Endodermal cell (in vitro differentiated cells): ENCODE data around the gene MYLK4. TPM values are rescaled to one million over a fixed set of nuclear protein-coding genes. Genes with fewer than 3 reads are reported as not detected.

Source experiments
- DNase-seq: peaks from one replicate; pipeline ENCODE4 v3.0.0-alpha.2; 2017
- H3K27ac ChIP-seq: 2 replicates; pipeline ENCODE4 v1.5.1; 2013; ENCODE audit warnings: mild to moderate bottlenecking, low read depth, low read length, moderate library complexity
- H3K27me3 ChIP-seq: 2 replicates; pipeline ENCODE4 v1.6.1; 2013; ENCODE audit warnings: mild to moderate bottlenecking, low read length, moderate library complexity; ENCODE audit not compliant: insufficient read depth, control insufficient read depth, poor library complexity, severe bottlenecking
- H3K36me3 ChIP-seq: 2 replicates; pipeline ENCODE4 v1.7.0; 2013; ENCODE audit warnings: mild to moderate bottlenecking, low read length, moderate library complexity; ENCODE audit not compliant: control insufficient read depth, insufficient read depth
- H3K4me1 ChIP-seq: one replicate; pipeline ENCODE4 v1.7.0; 2013; ENCODE audit warnings: low read length; ENCODE audit not compliant: control insufficient read depth, insufficient read depth
- H3K4me3 ChIP-seq: 2 replicates; pipeline ENCODE4 v1.5.1; 2013; ENCODE audit warnings: mild to moderate bottlenecking, low read length, moderate library complexity
- H3K9ac ChIP-seq: 2 replicates; pipeline ENCODE4 v1.6.1; 2013; ENCODE audit warnings: mild to moderate bottlenecking, low read length, moderate library complexity; ENCODE audit not compliant: poor library complexity, severe bottlenecking; ENCODE audit errors: extremely low read depth
- H3K9me3 ChIP-seq: 2 replicates; pipeline ENCODE4 v1.6.1; 2013; ENCODE audit warnings: mild to moderate bottlenecking, low read length, moderate library complexity; ENCODE audit not compliant: control insufficient read depth
- H3K27ac Mint-ChIP-seq: 2 replicates; pipeline ENCODE4 v1.8.0; 2020; ENCODE audit warnings: mixed read lengths
- H3K27me3 Mint-ChIP-seq: 2 replicates; pipeline ENCODE4 v1.8.0; 2021; ENCODE audit warnings: mild to moderate bottlenecking, mixed read lengths; ENCODE audit not compliant: insufficient read depth
- H3K36me3 Mint-ChIP-seq: 2 replicates; pipeline ENCODE4 v1.8.0; 2020; ENCODE audit warnings: low read depth, mixed read lengths
- H3K4me1 Mint-ChIP-seq: 2 replicates; pipeline ENCODE4 v1.8.0; 2020; ENCODE audit warnings: mixed read lengths
- H3K4me3 Mint-ChIP-seq: 2 replicates; pipeline ENCODE4 v1.8.0; 2020; ENCODE audit warnings: mild to moderate bottlenecking, moderate library complexity, mixed read lengths
- H3K9me3 Mint-ChIP-seq: 2 replicates; pipeline ENCODE4 v1.8.0; 2020; ENCODE audit warnings: mild to moderate bottlenecking, mixed read lengths
- CTCF ChIP-seq: fragments of 200-600 bp; sonication (generic); conservative IDR thresholded peaks from 2 replicates; pipeline ENCODE4 v1.5.0; 2021; ENCODE audit warnings: antibody characterized with exemption, mild to moderate bottlenecking
- WGBS, 2 experiments: methylation state at CpG; one replicate each; pipeline versions ENCODE4 v1.1.5 to v1.1.7; 2013; ENCODE audit warnings: missing lambda C conversion rate in 2 of 2, mixed read lengths in 1 of 2; ENCODE audit not compliant: insufficient coverage in 1 of 2, insufficient read length in 1 of 2; 5-methylcytosine and 5-hydroxymethylcytosine counted together
- total RNA-seq, 2 donors: library from RNA; stranded (reverse); fragmentation: NEBNext Ultra II Directional in 1 of 2; extraction: Animal tissue kit (Norgen Biotek cat#: 25700) in 1 of 2; gene quantifications; 2 replicates in 1 of 2; 3 replicates in 1 of 2; pipeline ENCODE4 v1.2.1, GENCODE V29; 2021

The MYLK4 gene
- total RNA-seq, 2 donors from 2014 or later: 0.18 to 0.20 TPM

GRCh38 chr6:2792330-2793110, 41.8 kb upstream of the MYLK4 start:
- Histone ChIP-seq H3K27ac (no peak overlapping the region), H3K4me3 (no peak overlapping the region), H3K9me3 (no peaks in the 10 kb centered on the region), H3K27me3 (no peaks in the 10 kb centered on the region), H3K9ac (no peak overlapping the region), H3K4me1 (no peaks in the 10 kb centered on the region), H3K36me3 (peaks cover 7% of the 10 kb centered on the region)
- Mint-ChIP-seq H3K4me1 (peaks cover 8% of the 10 kb centered on the region), H3K27me3 (no peaks in the 10 kb centered on the region), H3K4me3 (no peak overlapping the region), H3K27ac (no peak overlapping the region), H3K36me3 (peaks cover 10% of the 10 kb centered on the region), H3K9me3 (no peaks in the 10 kb centered on the region)
- no peak for DNase-seq
- 95 to 99% methylated on average over 12 to 17 of the region's 17 CpGs for WGBS, 2 experiments
- TF ChIP-seq CTCF: no peak

GRCh38 chr6:2791450-2791974, 40.8 kb upstream of the MYLK4 start:
- no peak overlapping the region for H3K4me3 ChIP-seq
- Mint-ChIP-seq H3K4me3 (no peak overlapping the region), H3K4me1 (peaks cover 8% of the 10 kb centered on the region), H3K27me3 (no peaks in the 10 kb centered on the region), H3K27ac (no peak overlapping the region), H3K9me3 (no peaks in the 10 kb centered on the region), H3K36me3 (peaks cover 17% of the 10 kb centered on the region)
- 88 to 100% methylated on average over 1 to 4 of the region's 4 CpGs for WGBS, 2 experiments
- no peaks in the 10 kb centered on the region for H3K9me3 ChIP-seq
- no peak for TF ChIP-seq CTCF
- DNase-seq: no peak
- peaks cover 11% of the 10 kb centered on the region for H3K36me3 ChIP-seq
- H3K9ac ChIP-seq: no peak overlapping the region
- H3K27me3 ChIP-seq: no peaks in the 10 kb centered on the region
- no peaks in the 10 kb centered on the region for H3K4me1 ChIP-seq
- H3K27ac ChIP-seq: no peak overlapping the region

- no peaks in the 10 kb centered on the region for H3K9me3 ChIP-seq
- peak; percentile 92 for TF ChIP-seq CTCF
- peak overlapping the region; percentile 79 for H3K27ac Mint-ChIP-seq
- peaks cover 24% of the 10 kb centered on the region for H3K36me3 Mint-ChIP-seq
- no peaks in the 10 kb centered on the region for H3K27me3 Mint-ChIP-seq
- H3K4me3 Mint-ChIP-seq: no peak overlapping the region
- peaks cover 8% of the 10 kb centered on the region for H3K4me1 Mint-ChIP-seq
- peak; percentile 88 for DNase-seq
- H3K4me3 ChIP-seq: no peak overlapping the region
- H3K9ac ChIP-seq: no peak overlapping the region
- no peaks in the 10 kb centered on the region for H3K27me3 ChIP-seq
- WGBS, 2 experiments: 39 to 64% methylated on average over 4 to 11 of the region's 11 CpGs
- H3K27ac ChIP-seq: no peak overlapping the region
- H3K4me1 ChIP-seq: no peaks in the 10 kb centered on the region
- H3K9me3 Mint-ChIP-seq: no peaks in the 10 kb centered on the region
- peaks cover 16% of the 10 kb centered on the region for H3K36me3 ChIP-seq
These were observed 40.1 kb upstream of the MYLK4 start for GRCh38 chr6:2790588-2791449.
